HG03175 (cell line): ENCODE data around the gene TAS2R8.
A peak's percentile ranks its signal among the peaks of the same experiment; 100 is the strongest.
"Not testable (repeated sequence)": the region's sequence is repeated elsewhere in the genome, so short reads cannot be mapped to it uniquely, and the experiment has no call there.

ENCODE experiments used
- ATAC-seq: cut with Tn5 transposase; IDR thresholded peaks from one replicate; pipeline ENCODE4 v1.9.1; 2021; ENCODE audit warnings: mild to moderate bottlenecking, moderate library complexity; ENCODE audit not compliant: unreplicated experiment

Gene TAS2R8

DNA sequence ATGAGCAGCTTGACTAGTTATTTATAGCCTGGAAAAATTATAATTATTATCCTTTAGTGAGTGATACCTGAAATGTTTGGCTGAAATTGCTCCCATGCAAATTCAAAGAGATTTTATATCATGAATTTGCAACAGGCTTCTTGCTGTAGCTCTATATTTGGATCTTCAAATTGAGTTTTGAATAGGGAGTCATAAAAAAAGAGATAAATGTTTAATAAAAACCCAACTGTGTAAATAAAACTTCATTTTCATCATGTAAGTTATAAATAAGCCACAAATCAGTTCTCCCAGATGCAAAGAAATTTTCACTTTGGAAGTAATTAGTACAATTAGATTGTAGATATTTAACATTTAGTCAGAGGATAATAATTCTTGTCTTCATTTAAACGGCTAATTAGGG is at the start of gene TAS2R8:
TSS of gene TAS2R8 (minus strand) at position 101 of the 400 bp plus-strand sequence. CDS start 306 bp downstream, outside the sequence.
- ATAC-seq = no peak

DNA sequence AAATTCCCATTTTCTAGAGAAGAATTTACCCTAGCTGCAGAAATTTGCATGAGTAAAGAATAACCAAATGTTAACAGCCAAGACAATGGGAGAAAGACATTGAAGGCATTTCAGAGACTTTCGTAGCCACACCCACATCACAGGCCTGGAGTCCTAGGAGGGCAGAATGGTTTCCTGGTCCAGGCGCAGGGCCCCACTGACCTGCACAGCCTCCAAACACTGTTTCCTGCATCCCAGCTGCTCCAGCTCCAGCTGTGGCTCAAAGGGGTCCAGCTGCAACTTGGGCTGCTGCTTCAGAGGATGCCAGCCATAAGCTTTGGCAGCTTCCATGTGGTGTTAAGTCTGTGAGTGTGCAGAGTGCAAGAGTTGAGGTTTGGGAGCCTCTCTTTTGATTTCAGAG is 48.7 kb upstream of the TAS2R8 start:
- no peak for ATAC-seq

DNA sequence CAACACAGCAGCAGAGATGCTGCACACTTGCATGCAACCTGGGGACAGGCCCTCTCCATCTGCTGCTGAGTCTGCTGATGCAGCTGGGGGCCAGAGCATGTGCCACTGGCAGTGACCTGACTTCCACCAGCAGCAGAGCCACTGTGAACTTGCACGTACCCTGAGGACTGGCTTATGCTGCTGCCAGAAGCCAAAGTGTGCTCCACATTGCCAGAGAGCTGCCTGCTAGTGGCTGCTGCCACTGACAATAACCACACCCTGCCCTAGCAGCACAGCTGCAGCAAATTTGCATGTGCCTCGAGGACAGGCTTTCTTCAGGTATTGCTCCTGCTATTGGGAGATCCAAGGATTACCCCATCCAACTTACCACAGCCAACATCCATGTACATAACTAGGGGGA is 46.7 kb upstream of the TAS2R8 start:
- ATAC-seq = no peak

DNA sequence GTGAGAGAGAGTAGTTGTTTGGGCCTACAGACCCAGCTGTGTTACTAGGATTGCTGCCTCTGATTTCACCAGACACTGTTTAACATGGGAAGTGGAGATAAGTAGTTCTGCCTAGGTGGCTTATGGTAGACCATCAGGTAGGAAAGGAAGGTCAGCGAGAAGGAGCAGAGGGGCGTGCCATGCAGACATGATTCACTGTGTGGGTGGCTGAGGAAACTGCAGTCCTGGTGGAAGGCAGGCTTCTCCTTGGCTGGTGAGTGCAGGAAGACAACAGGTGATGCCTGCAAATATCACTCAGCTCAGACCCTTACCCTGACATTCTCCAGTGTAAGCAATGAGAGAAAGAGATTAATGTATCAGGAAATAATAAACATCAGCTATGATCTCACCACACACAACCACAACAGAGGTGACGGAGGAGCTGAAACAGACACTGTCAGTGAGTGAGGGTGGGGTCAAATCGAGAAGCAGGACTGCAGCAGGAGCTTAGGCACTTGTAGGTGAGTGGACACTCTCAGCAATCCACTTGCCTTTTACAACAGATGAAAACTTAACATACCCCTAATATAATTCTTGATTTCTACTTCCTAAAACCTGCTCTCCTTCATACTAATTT is 44.3 kb upstream of the TAS2R8 start:
- ATAC-seq = no peak

- ATAC-seq = peak; percentile 49
Observed at GRCh38 chr12:10849425-10849878, 42.4 kb upstream of the TAS2R8 start, which contains the start of gene PRR4. TSS of gene PRR4 (minus strand) at chr12:10849475. CDS start at chr12:10849437, 38 bp downstream.

DNA sequence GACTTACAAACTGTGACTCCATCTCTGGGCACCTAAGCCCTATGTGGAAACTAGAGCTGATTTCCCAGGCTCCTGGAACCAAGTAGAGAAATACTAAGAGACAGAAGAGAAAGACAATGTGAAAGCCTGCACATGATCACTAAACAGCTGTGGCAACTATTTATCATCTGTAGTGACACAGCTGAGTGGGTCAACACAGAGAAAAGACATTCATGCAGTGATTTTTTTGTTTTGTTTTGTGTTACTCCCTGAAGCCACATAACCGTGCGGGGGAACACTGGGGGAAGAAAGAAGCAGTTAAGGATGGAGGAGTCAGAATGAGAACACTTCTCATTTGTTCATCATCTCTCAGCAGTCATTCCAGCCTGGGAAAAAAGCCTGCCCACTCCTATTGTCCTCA is 40.7 kb upstream of the TAS2R8 start:
- no peak for ATAC-seq

- ATAC-seq = no peak
Observed at GRCh38 chr12:10842862-10843261, 35.8 kb upstream of the TAS2R8 start.

DNA sequence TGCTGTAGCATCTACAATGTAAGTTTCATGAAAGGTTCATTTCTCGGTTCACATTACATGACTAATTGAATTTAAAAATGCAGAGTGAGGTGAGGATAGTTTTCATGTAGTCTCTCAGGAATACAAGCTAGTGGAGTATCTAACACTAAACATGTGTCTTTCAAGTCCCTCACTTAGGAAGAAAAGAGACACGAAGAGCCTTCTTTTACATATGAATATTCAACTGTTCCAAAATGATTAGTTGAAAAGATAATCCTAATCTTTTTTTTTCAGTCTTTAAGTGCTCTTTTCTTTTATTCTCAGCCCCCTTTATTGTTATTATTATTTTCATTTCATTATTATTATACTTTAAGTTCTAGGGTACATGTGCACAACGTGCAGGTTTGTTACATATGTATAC is 31.4 kb upstream of the TAS2R8 start:
- ATAC-seq = no peak

- ATAC-seq = no peak
Observed at GRCh38 chr12:10829994-10830393, 22.9 kb upstream of the TAS2R8 start.

- ATAC-seq = no peak
Observed at GRCh38 chr12:10826258-10826657, 19.2 kb upstream of the TAS2R8 start, which contains the start of gene TAS2R10. TSS of gene TAS2R10 (minus strand) at chr12:10826358. CDS start at chr12:10826269, 89 bp downstream.

- ATAC-seq = no peak
Observed at GRCh38 chr12:10824957-10825356, 17.9 kb upstream of the TAS2R8 start.

- ATAC-seq = no peak
Observed at GRCh38 chr12:10811883-10812536, 4.9 kb upstream of the TAS2R8 start.

GRCh38 chr12:10810068-10810467 is 3.0 kb upstream of the TAS2R8 start, which contains the start of gene TAS2R9:
TSS of gene TAS2R9 (minus strand) at chr12:10810168. CDS start at chr12:10810075, 93 bp downstream.
- no peak for ATAC-seq

DNA sequence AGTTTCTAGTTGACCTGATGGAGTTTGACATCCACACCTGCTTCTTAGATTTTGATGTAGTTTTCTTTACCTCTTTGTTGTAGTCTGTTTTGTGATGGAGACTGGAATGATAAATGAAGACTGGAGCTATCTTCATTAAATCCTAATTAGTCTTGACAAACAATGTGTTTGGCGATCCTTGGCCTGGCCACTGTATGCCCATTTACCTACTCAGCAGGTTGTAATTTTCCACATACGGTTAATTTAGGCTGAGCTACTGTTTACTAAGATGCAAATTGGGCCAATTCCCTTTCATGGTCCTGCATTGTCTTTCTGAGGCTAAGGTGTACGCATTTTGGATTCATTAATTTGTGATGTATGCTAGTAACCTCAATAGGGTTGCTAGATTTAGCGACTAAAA is 4.5 kb downstream of the TAS2R8 start, which contains the start of gene TAS2R7:
TSS of gene TAS2R7 (minus strand) at position 41 of the 400 bp plus-strand sequence. CDS start 57 bp downstream, outside the sequence.
- ATAC-seq = no peak

DNA sequence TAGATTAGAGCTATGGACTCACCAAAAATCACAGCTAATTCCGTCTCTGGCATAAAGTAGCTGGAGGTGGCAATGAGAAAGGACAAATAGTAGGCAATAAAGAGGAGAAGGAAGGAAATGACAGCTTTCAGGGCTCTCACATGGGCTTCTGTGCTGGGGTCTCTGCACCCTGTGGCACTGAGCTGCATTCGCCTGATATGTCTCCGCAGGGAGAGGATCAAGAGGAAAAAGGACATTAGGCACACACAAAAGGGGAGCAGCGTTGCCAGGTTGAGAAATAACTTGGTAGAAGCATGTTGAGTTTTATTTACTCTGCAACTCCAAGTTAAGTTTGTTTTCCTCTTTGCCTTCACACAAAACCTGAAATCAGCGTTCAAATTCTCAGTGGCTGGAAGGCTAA is 5.3 kb downstream of the TAS2R8 start:
- no peak for ATAC-seq

DNA sequence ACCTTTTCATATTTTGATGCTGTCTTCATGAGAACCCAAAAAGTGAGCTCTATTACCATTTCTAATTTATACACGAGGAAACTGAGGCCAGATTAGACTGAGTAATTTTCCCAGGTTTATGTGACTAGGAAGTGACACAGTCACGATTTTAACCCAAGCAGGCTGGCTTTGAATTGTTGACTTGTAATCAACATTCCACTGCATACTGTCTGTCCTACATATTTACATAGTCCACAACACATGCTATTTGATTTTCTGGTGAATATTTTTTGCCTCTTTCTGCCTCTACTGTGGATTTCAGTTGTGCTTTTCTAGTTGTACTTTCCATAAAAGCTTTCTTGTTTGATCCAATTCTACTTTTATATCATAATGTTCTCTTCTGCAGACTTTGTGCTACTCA is 12.9 kb downstream of the TAS2R8 start:
- ATAC-seq = no peak

- ATAC-seq = not testable (repeated sequence)
Observed at GRCh38 chr12:10791769-10792168, 15.3 kb downstream of the TAS2R8 start.

DNA sequence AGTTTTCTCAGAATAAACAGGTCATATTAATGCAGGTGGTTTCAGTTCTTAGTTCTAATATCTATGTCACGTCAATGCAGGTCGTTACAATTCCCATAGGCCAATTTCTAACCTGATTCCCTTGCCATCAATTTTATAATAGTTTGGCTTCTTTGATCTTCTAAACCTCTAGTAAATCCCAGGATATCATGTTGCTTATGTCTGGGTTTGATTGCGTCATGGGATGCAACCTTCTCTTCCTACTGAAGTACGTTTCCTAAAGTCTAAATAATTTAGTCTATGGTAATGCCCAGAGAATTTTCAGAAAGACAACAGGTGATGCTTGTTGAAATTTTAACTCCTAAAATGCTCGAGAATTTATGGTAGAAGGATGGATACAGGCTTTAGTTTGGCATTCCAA is 23.8 kb downstream of the TAS2R8 start:
- no peak for ATAC-seq

DNA sequence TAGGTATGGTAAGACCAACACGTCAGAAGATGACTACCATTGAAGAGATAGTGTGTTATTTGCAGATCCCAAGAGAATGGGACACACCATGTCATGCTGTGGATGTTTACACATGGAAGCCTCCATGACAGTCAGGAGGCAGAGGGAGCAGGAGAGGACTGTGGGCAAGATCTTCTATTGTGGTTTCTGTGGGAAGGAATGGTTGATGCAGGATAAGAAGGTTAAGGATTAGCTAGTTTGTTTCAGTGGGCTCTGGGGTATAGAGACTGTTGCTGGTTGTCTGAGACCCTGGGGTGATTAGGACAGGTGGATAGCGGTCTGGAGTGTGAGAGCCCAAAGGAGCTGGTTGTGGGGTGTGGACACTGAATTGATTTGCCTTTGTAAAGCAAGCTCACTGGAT is 28.0 kb downstream of the TAS2R8 start:
- ATAC-seq = no peak

GRCh38 chr12:10771132-10771733 is 35.9 kb downstream of the TAS2R8 start:
- ATAC-seq = no peak

DNA sequence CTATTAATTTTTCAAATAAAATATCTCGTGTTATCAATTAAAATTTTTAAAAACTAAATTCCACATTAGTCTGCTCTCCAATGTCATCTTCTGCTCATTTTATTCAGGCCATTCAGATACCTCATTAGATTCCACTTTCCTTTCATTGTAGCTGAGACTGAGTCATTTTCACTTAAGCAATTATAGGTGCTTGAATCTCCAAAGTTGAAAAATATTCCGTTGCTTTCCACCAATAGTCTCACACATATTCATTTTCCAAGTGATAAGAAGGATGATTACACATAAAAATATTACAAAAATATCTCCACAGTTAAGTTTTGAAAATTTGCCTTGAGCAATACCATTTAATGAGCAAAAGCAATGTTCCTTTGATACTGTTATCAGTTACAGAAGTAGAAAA is 47.4 kb downstream of the TAS2R8 start:
- no peak for ATAC-seq

DNA sequence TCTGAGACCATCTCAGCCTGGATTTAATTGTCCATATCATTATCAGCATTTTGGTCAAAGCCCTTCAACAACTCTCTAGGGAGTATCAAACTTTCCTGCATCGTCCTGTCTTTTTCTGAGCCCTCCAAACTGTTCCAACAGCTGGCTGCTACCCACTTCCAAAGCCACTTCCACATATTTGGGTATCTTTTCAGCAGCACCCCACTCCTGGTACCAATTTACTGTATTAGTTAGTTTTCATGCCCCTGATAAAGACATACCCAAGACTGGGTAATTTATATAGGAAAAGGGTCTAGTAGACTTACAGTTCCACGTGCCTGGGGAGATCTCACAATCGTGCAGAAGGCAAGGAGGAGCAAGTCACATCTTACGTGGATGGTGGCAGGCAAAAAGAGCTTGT is 50.9 kb downstream of the TAS2R8 start:
- ATAC-seq = no peak
